ENCODE data around the gene ALG9.
A peak's percentile ranks its signal among the peaks of the same experiment; 100 is the strongest.
"Not testable (repeated sequence)": the region's sequence is repeated elsewhere in the genome, so short reads cannot be mapped to it uniquely, and the experiment has no call there.

The ALG9 gene

GRCh38 chr11:111885053-111885452, 13.7 kb upstream of the ALG9 start:
- not testable (repeated sequence) for H3K4me3 ChIP-seq (replicated peaks; ENCODE audit: insufficient read depth, low read length); H3K27ac ChIP-seq (replicated peaks); H3K27me3 ChIP-seq (ENCODE audit: insufficient read depth, poor library complexity, severe bottlenecking); DNase-seq (ENCODE audit: low read depth in 1 of 2, low spot score in 1 of 2)

DNA sequence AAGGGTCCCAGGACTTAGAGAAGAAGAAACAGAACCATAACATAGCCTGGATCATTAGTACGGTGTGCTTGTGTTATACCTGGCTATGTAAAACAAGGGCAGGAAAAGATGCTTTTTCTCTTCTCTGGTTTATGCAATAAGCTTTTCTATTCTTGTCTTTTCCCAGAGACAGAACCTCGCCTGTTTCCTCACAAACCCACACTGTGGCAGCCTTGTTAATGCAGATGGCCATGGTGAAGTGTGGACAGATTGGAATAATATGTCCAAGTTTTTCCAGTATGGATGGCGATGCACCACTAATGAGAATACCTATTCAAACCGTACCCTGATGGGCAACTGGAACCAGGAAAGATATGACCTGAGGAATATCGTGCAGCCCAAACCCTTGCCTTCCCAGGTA, 10.8 kb upstream of the ALG9 start:
- H3K27me3 ChIP-seq (ENCODE audit: insufficient read depth, poor library complexity, severe bottlenecking): no peaks in the 10 kb centered on the region
- H3K4me3 ChIP-seq (replicated peaks; ENCODE audit: insufficient read depth, low read length): no peak overlapping the region
- no peak overlapping the region for H3K27ac ChIP-seq (replicated peaks)
- TF ChIP-seq SPI1 (IDR thresholded peaks at IDR 0.05; ENCODE audit: borderline replicate concordance, low read depth): no peak
- TF ChIP-seq POLR2AphosphoS5 (IDR thresholded peaks at IDR 0.05; ENCODE audit: low read depth): no peak
- TF ChIP-seq CTCF (IDR thresholded peaks at IDR 0.05; ENCODE audit: insufficient read depth, low read length): no peak
- TF ChIP-seq GABPA (IDR thresholded peaks at IDR 0.05; ENCODE audit: low read depth): no peak
- TF ChIP-seq REST (IDR thresholded peaks at IDR 0.05; ENCODE audit: insufficient replicate concordance, low read depth): no peak
- no peak for DNase-seq (ENCODE audit: low read depth in 1 of 2, low spot score in 1 of 2)

DNA sequence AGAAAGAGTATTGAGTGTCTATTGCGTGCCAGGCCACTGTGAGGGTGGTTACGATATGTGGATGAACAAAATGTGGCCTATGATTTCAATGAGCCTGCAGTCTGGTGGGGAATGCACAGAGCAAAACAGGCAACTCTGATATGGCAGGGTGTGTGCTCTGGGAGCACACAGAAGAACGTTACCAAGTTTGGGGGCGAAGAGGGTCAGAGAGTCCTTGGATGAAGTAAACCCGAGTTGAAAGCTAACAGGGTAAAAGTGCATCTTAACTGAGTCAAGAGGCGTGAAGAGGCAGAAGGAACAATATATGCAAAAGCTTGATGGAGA, 8.2 kb upstream of the ALG9 start:
- peak overlapping the region; percentile 93 for H3K27ac ChIP-seq (replicated peaks)
- peak overlapping the region; percentile 71 for H3K4me3 ChIP-seq (replicated peaks; ENCODE audit: insufficient read depth, low read length)
- H3K27me3 ChIP-seq (ENCODE audit: insufficient read depth, poor library complexity, severe bottlenecking): no peaks in the 10 kb centered on the region
- TF ChIP-seq REST (IDR thresholded peaks at IDR 0.05; ENCODE audit: insufficient replicate concordance, low read depth) (no peak), SPI1 (IDR thresholded peaks at IDR 0.05; ENCODE audit: borderline replicate concordance, low read depth) (no peak)
- no peak for DNase-seq (ENCODE audit: low read depth in 1 of 2, low spot score in 1 of 2)

- peak within 1 kb of the TSS; percentile 71 for H3K4me3 ChIP-seq (replicated peaks; ENCODE audit: insufficient read depth, low read length)
- no peaks in the 10 kb centered on the region for H3K27me3 ChIP-seq (ENCODE audit: insufficient read depth, poor library complexity, severe bottlenecking)
- H3K27ac ChIP-seq (replicated peaks): peak within 1 kb of the TSS; percentile 93
- TF ChIP-seq GABPA (IDR thresholded peaks at IDR 0.05; ENCODE audit: low read depth) (peak; percentile 81), REST (IDR thresholded peaks at IDR 0.05; ENCODE audit: insufficient replicate concordance, low read depth) (no peak), POLR2AphosphoS5 (IDR thresholded peaks at IDR 0.05; ENCODE audit: low read depth) (peak; percentile 82; the same call in 1 of the 2 replicates), CTCF (IDR thresholded peaks at IDR 0.05; ENCODE audit: insufficient read depth, low read length) (peak; percentile 90)
- DNase-seq (ENCODE audit: low read depth in 1 of 2, low spot score in 1 of 2): peak; percentile 96 to 98
These were observed 7.7 kb upstream of the ALG9 start, which contains the start of the genes CFAP68 and FDXACB1 for GRCh38 chr11:111878849-111879636. TSS of gene CFAP68 (plus strand) at chr11:111879541. CDS start at chr11:111879561, 20 bp downstream. TSS of gene FDXACB1 (minus strand) at chr11:111879165. CDS start at chr11:111879132, 33 bp downstream.

Data from HL-60 (cell line).